MM.1S (cell line): ENCODE measurements around the gene UQCC5.

Source experiments
- CTCF ChIP-seq: fragments of 300-600 bp; sonication (generic); IDR thresholded peaks from 2 replicates; pipeline ENCODE4 v1.5.1; 2016; ENCODE audit warnings: antibody characterized with exemption, low read length, mixed read lengths
- EZH2 ChIP-seq: fragments of 300-600 bp; sonication (generic); optimal IDR thresholded peaks from 2 replicates; pipeline ENCODE3; 2017; ENCODE audit warnings: low read depth, mild to moderate bottlenecking, antibody characterized with exemption, low read length, mixed read lengths

- TF ChIP-seq CTCF, result no peak
- no peak for TF ChIP-seq EZH2
Measured at GRCh38 chr3:52536369-52537164, at the start of gene UQCC5.
